ENCODE data around the gene USP28.

GRCh38 chr11:113774174-113774503, 101.2 kb downstream of the USP28 start:
- TF ChIP-seq GABPA (IDR thresholded peaks at IDR 0.05; ENCODE audit: low read depth) (no peak), REST (IDR thresholded peaks at IDR 0.05; ENCODE audit: insufficient replicate concordance, low read depth) (no peak)

Data from HL-60 (cell line).